HCT116 (cell line): ENCODE data around the gene LCE2C. TPM values are rescaled to one million over a fixed set of nuclear protein-coding genes. Genes with fewer than 3 reads are reported as not detected.

Experiments used
- ATAC-seq: fragments of 200-7000 bp; cut with Tn5 transposase; 2 replicates; pipeline ENCODE4 v1.9.1; 2020; ENCODE audit warnings: mild to moderate bottlenecking, moderate library complexity
- BruUV-seq: library from RNA; stranded (reverse); fragments of 400-500 nt; replicated peaks from 2 replicates; lab custom pipeline; 2021; lab: Mats Ljungman, UMichigan
- CTCF ChIA-PET: fragments of 300-600 bp; sonication (Branson Sonifier 250); formaldehyde crosslinking; loops from one replicate; lab custom pipeline; 2021; ENCODE audit warnings: antibody characterized with exemption; lab: Charles Lee
- POLR2A ChIA-PET: fragments of 300-600, 350-600 bp; sonication (Branson Sonifier 250); formaldehyde crosslinking; loops from one replicate; lab custom pipeline; 2021; ENCODE audit warnings: antibody characterized with exemption; lab: Charles Lee
- RAD21 ChIA-PET, 2 experiments: fragments of 300-600 bp; sonication (Branson Sonifier 250); formaldehyde crosslinking; loops; one replicate each; lab custom pipeline; 2023; ENCODE audit warnings: low total read pairs in 2 of 2; ENCODE audit not compliant: uncharacterized antibody in 2 of 2, unreplicated experiment in 2 of 2, low non-redundant PET in 1 of 2; lab: Charles Lee
- DNase-seq: peaks from one replicate; pipeline ENCODE4 v3.0.0-alpha.2; 2010; ENCODE audit warnings: low read depth, low spot score
- H2AFZ ChIP-seq: fragments of 200-600 bp; shearing (Covaris generic), sonication (generic); 2 replicates; pipeline ENCODE4 v1.6.1; 2017; ENCODE audit warnings: low read depth, mixed run types, mixed read lengths, antibody characterized with exemption, low read length; ENCODE audit not compliant: poor library complexity, severe bottlenecking
- H3K27ac ChIP-seq: 2 replicates; pipeline ENCODE4 v1.5.1; 2012; ENCODE audit warnings: low read depth, low read length
- H3K27me3 ChIP-seq: fragments of 200-600 bp; sonication (generic); 2 replicates; pipeline ENCODE4 v1.6.1; 2016; ENCODE audit warnings: mixed run types, low read length, mixed read lengths; ENCODE audit not compliant: insufficient read depth
- H3K36me3 ChIP-seq, 2 experiments: fragments of 200-500 bp in 1 of 2; fragments of 200-600 bp in 1 of 2; sonication (Bioruptor generic) in 1 of 2; sonication (generic) in 1 of 2; 2 replicates each; pipeline versions ENCODE4 v1.5.1 to v1.6.1; 2014 to 2016; ENCODE audit warnings: low read length in 2 of 2, inconsistent platforms in 1 of 2, mixed read lengths in 1 of 2, mixed run types in 1 of 2; ENCODE audit not compliant: insufficient read depth in 2 of 2, control insufficient read depth in 1 of 2
- H3K4me1 ChIP-seq, 2 experiments: fragments of 200-600 bp in 1 of 2; sonication (generic) in 1 of 2; 2 replicates each; pipeline versions ENCODE4 v1.5.1 to v1.6.1; 2012 to 2017; ENCODE audit warnings: low read length in 2 of 2, inconsistent platforms in 1 of 2, mild to moderate bottlenecking in 1 of 2, mixed read lengths in 1 of 2, mixed run types in 1 of 2, moderate library complexity in 1 of 2; ENCODE audit not compliant: insufficient read depth in 2 of 2, control insufficient read depth in 1 of 2
- H3K4me2 ChIP-seq: fragments of 200-600 bp; sonication (generic); 2 replicates; pipeline ENCODE4 v1.6.1; 2017; ENCODE audit warnings: mixed run types, low read length, mixed read lengths
- H3K4me3 ChIP-seq, 2 experiments: fragments of 200-600 bp in 1 of 2; sonication (generic) in 1 of 2; replicated peaks in 1 of 2; 2 replicates each; pipeline ENCODE4 v1.5.1; 2011 to 2016; ENCODE audit warnings: low read length in 2 of 2, control low read depth in 1 of 2, low read depth in 1 of 2, mild to moderate bottlenecking in 1 of 2, mixed read lengths in 1 of 2, mixed run types in 1 of 2
- H3K79me2 ChIP-seq: fragments of 200-600 bp; sonication (generic); 2 replicates; pipeline ENCODE4 v1.6.1; 2017; ENCODE audit warnings: mild to moderate bottlenecking, mixed run types, low read length, moderate library complexity, mixed read lengths; ENCODE audit not compliant: insufficient read depth
- H3K9ac ChIP-seq: fragments of 200-600 bp; sonication (generic); 2 replicates; pipeline ENCODE4 v1.6.1; 2016; ENCODE audit warnings: low read length, mixed read lengths
- H3K9me2 ChIP-seq: fragments of 200-600 bp; sonication (generic), shearing (Covaris generic); 2 replicates; pipeline ENCODE4 v1.6.1; 2017; ENCODE audit warnings: mixed run types, mild to moderate bottlenecking, moderate library complexity; ENCODE audit not compliant: insufficient read depth
- H3K9me3 ChIP-seq, 2 experiments: fragments of 200-500 bp in 1 of 2; fragments of 200-600 bp in 1 of 2; sonication (Bioruptor generic) in 1 of 2; sonication (generic) in 1 of 2; 2 replicates each; pipeline ENCODE4 v1.6.1; 2014 to 2017; ENCODE audit warnings: low read length in 2 of 2, mixed read lengths in 2 of 2, inconsistent platforms in 1 of 2, low read depth in 1 of 2, mild to moderate bottlenecking in 1 of 2, mixed run types in 1 of 2, moderate library complexity in 1 of 2; ENCODE audit not compliant: control insufficient read depth in 1 of 2, insufficient read depth in 1 of 2
- H4K20me1 ChIP-seq: fragments of 200-600 bp; sonication (generic), shearing (Covaris generic); 2 replicates; pipeline ENCODE4 v1.6.1; 2017; ENCODE audit warnings: mixed run types, mild to moderate bottlenecking, moderate library complexity; ENCODE audit not compliant: insufficient read depth
- POLR2AphosphoS5 ChIP-seq: IDR thresholded peaks from 2 replicates; pipeline ENCODE4 v1.6.1; 2011; ENCODE audit warnings: mild to moderate bottlenecking, low read depth, low read length, moderate library complexity
- RAD21 ChIP-seq: IDR thresholded peaks from 2 replicates; pipeline ENCODE4 v1.6.1; 2012; ENCODE audit warnings: low read depth, mild to moderate bottlenecking
- SIN3A ChIP-seq: IDR thresholded peaks from 2 replicates; pipeline ENCODE4 v1.6.1; 2012; ENCODE audit warnings: low read depth
- intact Hi-C: fragments of 100-400 bp; cut with micrococcal nuclease; formaldehyde crosslinking; loops from 2 replicates; pipeline ENCODE4 v1.10.0; 2022
- total RNA-seq: library from RNA; stranded (reverse); gene quantifications from one replicate; pipeline ENCODE4 v1.2.1, GENCODE V29; 2021; ENCODE audit not compliant: unreplicated experiment
- TF ChIP-seq, protein P1 (sequence below): IDR thresholded peaks from 2 replicates; pipeline ENCODE4 v1.6.1; 2011; ENCODE audit warnings: mild to moderate bottlenecking, low read length, moderate library complexity; ENCODE audit not compliant: insufficient replicate concordance; ENCODE audit errors: extremely low read depth
- TF ChIP-seq, protein P2 (sequence below): IDR thresholded peaks from 2 replicates; pipeline ENCODE4 v1.6.1; 2012; ENCODE audit warnings: low read depth

LCE2C gene
- total RNA-seq, 1 experiment from 2014 or later, result not detected

DNA sequence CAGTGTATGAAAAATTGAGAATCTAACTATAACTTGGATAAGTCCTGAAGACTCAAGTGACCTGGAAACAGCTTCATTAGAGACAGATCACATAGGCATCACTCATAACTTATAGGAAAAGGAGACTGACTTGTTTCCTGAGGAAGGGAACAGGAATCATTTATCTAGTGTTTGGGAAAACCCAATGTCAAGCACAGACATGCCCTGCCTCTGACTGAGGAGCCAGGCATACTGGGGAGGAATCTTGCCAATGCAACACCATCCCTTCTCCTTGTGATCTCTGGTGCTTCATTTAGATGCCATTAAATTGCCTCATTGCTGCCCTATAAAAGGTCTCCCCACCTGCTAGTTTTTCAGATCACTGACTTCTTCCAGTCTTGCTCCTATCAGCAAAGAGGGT is 43.2 kb downstream of the LCE2C start:
- Histone ChIP-seq H3K27me3 (peaks cover 25% of the 10 kb centered on the region), H3K79me2 (no peaks in the 10 kb centered on the region), H3K4me3 (no peak overlapping the region), H3K9ac (no peak overlapping the region), H3K4me2 (no peak overlapping the region), H4K20me1 (no peaks in the 10 kb centered on the region)
- POLR2A ChIA-PET, result no interaction called here
- CTCF ChIA-PET, result no interaction called here
- TF ChIP-seq RAD21, result no peak
- no peak for TF ChIP-seq SIN3A
- TF ChIP-seq, protein P1, sequence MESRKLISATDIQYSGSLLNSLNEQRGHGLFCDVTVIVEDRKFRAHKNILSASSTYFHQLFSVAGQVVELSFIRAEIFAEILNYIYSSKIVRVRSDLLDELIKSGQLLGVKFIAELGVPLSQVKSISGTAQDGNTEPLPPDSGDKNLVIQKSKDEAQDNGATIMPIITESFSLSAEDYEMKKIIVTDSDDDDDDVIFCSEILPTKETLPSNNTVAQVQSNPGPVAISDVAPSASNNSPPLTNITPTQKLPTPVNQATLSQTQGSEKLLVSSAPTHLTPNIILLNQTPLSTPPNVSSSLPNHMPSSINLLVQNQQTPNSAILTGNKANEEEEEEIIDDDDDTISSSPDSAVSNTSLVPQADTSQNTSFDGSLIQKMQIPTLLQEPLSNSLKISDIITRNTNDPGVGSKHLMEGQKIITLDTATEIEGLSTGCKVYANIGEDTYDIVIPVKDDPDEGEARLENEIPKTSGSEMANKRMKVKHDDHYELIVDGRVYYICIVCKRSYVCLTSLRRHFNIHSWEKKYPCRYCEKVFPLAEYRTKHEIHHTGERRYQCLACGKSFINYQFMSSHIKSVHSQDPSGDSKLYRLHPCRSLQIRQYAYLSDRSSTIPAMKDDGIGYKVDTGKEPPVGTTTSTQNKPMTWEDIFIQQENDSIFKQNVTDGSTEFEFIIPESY, result no peak
- TF ChIP-seq, protein P2, sequence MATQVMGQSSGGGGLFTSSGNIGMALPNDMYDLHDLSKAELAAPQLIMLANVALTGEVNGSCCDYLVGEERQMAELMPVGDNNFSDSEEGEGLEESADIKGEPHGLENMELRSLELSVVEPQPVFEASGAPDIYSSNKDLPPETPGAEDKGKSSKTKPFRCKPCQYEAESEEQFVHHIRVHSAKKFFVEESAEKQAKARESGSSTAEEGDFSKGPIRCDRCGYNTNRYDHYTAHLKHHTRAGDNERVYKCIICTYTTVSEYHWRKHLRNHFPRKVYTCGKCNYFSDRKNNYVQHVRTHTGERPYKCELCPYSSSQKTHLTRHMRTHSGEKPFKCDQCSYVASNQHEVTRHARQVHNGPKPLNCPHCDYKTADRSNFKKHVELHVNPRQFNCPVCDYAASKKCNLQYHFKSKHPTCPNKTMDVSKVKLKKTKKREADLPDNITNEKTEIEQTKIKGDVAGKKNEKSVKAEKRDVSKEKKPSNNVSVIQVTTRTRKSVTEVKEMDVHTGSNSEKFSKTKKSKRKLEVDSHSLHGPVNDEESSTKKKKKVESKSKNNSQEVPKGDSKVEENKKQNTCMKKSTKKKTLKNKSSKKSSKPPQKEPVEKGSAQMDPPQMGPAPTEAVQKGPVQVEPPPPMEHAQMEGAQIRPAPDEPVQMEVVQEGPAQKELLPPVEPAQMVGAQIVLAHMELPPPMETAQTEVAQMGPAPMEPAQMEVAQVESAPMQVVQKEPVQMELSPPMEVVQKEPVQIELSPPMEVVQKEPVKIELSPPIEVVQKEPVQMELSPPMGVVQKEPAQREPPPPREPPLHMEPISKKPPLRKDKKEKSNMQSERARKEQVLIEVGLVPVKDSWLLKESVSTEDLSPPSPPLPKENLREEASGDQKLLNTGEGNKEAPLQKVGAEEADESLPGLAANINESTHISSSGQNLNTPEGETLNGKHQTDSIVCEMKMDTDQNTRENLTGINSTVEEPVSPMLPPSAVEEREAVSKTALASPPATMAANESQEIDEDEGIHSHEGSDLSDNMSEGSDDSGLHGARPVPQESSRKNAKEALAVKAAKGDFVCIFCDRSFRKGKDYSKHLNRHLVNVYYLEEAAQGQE, result no peak
- no peak for TF ChIP-seq POLR2AphosphoS5
- TF ChIP-seq, all 23 proteins: peak for 0
- ATAC-seq (no peak), DNase-seq (no peak)
- Histone ChIP-seq H3K9me2 (no peaks in the 10 kb centered on the region), H2AFZ (no peak overlapping the region), H3K9me3 (peaks cover 0 to 4% of the 10 kb centered on the region in 2 experiments; a peak in 1 of 4 replicates), H3K4me1 (no peaks in the 10 kb centered on the region), H3K36me3 (no peaks in the 10 kb centered on the region), H3K27ac (no peak overlapping the region)
- intact Hi-C loops, result no loop called here
- no TSS peak for BruUV-seq
- RAD21 ChIA-PET, result no interaction called here
